Inflammatory macrophage treated with lipopolysaccharide for 4 hours (primary cell): ENCODE data around the gene TCFL5.

Experiments used
- DNase-seq: peaks from one replicate; pipeline ENCODE4 v3.0.0-alpha.2; 2020

TCFL5 gene

DNA sequence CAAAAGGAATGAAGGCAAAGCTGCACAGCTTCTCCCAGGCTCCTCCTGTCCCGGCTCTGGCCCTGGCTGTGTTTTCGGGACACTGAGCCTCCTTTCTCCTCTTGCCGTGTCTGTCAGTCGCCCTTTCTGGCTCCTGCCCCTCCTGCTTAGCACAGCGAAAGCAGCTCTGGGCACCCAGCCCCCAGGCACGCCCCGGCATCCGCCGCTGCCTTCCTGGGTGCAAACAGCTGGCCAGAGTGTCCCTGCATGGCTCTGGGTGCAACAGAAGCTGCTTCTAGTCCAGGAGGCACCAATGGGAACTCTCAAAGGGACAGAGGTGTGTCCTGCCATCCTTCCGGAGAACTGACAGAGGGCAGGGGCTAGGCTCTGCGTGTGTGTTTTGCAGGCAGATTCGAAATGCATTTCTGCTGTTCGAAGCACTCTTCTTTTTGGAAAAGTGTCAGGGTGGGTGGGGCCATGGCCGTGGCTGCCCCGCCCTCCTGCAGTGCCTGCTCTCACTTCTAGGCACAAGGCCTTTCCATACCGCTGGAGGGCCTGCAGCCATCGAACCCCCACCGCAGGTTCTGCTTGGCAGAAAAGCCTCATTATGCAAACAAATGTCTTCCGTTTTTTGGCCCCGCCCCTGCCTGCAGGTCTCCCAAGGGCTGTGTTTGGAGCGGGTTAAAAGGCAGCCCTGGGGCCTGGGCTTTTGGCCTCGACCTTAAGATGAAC lies 29.3 kb downstream of the TCFL5 start:
- peak; percentile 87 for DNase-seq

DNA sequence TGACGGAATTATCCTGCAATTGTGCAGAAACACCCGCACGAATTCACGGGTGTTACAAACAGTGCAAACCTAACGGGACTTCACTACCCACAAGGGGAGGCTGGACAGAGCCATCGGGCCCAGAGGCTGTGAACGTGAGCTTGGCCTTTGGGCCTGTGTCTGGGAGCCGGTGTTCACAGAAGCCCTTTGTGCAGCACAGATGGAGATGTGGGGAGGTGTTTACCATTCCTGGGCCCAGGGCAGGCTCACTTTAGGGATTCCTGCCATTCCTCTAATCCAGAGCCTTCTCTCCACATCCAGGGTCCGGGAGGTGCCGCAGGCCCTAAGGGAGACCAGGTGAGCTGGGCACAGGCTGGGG lies 29.8 kb downstream of the TCFL5 start:
- DNase-seq = no peak

DNA sequence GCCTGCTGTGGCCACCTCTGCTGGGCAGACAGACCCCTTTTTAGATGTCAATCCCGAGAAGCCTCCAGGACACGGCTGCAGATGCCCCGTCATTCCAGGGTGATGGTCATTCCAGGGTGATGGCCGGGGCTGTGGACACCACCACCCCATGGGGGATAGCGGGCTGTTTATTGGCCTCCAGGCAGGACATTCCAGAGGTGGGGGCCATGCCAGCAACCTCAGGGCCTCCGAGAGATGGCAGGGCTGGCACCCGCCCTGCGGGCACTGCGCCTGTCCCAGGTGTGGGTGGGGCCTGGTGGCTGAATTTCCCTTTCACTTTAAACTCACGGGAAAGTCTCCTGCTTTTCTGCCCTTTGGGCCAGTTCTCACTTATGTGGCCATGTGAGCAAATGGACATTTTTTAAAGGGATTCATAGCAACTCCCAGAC lies 30.2 kb downstream of the TCFL5 start:
- no peak for DNase-seq

DNA sequence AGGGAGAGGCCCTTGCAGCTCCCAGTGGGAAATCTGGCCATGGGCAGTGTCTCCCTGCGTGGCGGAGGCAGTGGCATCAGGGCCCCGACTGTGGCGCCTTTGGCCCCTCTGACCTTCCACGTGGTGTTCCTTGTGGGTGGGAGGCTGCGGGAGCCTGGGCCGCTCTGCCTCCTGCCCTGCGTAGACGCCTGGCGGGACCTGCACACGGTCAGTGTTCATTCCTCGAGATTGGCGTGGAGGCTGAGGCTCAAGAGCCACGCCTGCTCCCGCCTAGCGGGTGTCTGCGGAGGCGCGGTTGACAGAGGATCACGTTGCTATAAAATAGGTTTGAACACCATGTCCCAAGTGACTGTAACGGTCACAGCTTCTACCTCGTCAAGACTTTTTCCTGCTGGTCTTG lies 30.8 kb downstream of the TCFL5 start:
- no peak for DNase-seq

DNA sequence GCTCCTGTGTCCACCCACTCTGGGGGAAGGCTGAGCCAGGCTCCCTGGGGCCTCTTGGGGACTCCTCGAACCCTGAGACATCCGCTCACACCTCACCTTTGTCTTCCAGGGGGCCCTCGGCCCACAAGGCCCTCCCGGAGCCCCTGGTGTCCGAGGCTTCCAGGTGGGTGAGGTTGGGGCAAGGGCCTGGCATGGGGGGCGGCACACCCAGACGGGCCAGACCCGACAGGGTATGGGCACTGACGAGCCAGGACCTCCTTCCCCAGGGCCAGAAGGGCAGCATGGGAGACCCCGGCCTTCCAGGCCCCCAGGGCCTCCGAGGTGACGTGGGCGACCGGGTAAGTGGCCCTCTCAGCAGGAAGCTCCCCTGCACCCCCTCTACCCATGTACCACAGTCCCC lies 31.4 kb downstream of the TCFL5 start:
- no peak for DNase-seq

DNA sequence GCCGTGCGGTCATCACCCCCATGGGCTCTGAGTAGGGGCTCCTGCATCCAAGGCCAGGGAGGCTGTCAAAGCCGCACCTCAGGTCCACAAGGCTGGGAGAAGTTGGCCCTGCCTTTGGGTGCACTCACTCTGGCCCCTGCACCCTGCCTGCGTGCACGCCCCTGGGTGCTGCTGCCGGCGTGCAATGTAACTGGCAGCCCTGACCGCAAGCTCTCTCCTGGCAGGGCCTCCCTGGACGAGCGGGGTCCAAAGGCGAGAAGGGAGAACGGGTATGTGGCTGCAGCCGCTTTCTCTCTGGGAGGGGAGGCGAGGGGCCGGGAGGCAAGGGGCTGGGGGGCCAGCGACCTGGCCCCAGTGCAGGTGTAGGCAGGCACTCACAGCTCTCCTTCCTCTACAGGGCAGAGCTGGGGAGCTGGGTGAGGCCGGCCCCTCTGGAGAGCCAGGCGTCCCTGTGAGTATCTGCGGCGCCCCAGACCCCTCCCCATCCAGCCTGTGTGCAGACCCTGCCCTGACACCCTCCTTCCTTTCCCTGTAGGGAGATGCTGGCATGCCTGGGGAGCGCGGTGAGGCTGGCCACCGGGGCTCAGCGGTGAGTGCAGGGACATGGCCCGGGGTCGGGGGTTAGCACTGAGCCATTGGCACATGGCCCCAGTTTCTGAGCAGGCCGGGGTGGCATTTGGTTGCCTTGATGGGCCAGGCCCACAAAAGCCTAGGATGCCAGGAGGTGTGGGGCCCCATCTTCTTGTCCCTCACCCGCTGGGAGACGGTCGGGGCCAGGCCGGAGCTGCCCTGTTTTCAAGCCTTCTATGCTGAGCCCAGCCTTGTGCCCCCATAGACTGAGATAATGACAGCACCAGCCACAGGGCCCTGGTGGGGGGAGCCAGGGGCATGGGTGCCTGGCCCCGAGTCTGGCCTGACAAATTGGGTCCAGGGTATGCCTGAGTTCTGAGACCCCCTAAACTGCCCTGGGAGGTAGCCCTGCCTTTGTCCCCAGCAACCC lies 32.1 kb downstream of the TCFL5 start:
- no peak for DNase-seq

DNA sequence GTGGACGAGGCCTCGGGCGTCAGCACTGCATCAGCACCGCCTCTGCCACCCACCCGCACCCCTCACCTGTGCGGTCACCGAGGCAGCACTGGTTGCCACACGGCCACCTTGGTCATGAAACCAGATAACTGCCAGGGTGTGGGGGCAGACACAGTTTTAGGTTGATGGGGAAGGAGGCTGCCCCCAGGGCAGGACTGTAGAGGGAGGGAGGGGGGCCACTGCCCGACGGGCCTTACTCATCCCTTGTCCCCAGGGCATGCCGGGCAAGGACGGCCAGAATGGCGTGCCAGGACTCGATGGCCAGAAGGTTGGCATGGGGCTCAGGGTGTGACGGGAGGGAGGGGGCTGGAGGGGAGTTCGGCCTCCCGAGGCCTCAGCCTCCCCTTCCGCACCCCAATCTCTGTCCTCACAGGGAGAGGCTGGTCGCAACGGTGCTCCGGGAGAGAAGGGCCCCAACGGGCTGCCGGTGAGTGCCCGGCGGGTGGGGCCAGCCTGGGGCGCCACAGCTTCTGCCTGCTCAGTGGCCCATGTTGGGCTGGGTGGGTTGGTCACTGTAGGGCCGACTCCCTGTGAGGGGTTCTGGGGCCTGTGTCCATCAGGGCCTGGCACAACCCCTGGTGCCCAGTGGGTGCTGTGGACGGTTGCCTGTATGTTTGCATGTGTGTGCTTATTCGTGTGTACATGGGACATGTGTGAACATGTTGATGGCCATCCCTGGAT lies 33.0 kb downstream of the TCFL5 start:
- no peak for DNase-seq

DNA sequence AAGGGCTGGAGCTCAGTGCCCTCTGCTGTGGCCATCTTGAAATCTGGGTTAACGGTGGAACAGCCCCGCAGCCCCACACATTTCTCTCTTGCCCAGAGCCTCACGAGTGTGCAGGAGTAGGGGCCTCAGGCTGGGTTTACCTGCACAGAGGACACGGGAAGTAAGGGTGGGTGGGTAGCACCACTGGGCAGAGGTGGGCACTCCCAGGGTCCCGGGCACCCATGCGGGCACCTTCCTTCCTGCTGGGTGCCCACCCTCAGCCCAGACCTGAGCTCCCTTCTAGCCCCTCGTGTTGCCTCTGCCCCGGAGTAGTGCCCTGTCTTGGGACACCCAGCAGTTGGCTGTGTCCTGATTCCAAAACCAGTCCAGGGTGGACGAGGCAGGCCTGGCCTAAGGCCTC lies 33.6 kb downstream of the TCFL5 start:
- no peak for DNase-seq

DNA sequence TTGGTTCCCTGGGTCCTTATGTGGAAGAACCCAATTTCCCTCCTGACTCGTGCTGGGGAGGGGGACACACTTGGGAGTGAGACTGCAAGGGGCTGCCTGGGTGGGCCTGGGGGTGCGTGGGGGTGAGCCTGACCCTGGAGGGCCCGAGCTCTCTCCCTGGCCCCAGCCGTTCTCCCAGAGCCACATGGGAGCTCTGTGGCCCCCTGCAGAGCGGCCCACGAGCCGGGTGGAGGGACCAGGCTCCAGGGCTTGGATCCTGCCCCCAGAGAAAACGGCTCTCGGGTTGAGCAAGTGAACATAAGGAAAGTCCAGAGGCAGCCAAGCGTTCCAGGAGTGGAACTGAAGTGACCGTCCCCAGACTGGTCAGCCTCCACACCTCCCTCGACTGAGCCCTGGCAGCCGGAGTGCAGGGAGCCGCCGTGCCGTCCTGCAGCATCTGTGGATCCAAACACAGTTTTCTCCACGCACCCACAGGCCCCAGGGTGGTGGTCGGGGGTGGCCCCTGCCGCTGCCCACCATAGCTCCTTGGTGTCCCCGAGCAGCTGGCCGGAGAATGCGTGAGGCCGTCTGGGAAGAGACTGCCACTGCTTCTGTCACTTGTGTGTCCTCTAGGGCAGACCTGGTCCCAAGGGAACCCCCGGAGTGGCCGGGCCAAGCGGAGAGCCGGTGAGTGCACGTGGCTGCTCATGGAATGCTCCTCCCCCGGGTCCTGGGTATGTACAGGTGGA lies 34.1 kb downstream of the TCFL5 start:
- no peak for DNase-seq

DNA sequence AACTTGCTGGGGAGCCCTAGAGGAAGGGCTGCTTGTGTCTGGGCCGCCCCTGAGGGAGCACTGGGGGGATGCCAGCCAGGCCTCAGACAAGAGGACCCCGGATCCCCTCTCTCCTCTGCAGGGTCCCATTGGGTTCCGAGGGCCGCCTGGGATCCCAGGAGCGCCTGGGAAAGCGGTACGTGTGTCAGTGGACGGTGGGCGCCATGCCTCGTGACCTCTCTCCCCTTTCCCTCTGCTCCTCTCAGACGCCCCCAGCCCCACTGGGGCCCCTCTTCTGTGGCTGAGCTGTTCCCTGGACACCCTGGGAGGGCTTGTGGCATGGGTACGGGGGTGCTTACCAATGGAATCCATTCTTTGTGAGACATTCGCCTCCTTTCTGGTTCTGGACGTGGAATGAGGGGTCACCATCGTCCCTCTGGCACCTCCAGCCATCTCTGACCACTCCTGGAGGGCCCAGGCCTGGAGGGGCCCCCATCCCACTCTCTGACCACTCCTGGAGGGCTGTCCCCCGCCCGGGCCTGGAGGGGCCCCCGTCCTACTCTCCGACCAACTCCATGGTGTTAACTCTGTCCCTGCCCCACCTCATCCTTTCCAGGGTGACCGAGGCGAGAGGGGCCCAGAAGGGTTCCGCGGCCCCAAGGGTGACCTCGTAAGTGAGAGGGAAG lies 34.8 kb downstream of the TCFL5 start:
- no peak for DNase-seq

DNA sequence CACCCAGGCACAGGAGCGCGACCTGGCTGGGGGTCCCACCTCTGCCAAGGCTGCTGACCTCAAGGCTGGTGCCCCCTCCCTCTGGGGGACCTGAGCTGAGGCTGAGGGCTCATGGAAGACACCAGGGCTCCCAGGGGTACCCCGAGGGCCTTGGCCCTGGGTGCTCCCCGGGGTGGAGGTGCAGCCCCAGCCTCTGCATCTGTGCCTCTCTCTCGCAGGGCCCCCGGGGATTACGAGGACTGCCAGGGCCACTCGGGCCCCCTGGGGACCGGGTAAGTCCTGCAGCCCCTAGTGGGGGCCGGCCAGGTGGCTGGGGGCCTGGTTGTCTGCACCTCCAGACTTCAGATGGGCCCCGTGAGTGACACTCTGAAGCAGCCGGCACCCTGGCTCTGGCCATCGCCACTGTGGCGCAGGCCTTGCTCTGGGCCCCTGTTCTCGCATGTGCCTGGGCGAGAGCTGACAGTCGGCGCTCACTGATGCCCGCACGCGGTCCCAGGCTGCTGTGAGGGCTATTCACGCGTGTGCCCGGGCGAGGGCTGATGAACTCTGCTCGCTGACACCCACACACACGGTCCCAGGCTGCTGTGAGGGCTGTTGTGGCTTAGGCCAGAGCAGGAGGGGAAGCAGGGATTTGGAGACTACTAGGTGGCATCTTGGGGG lies 35.5 kb downstream of the TCFL5 start:
- DNase-seq = peak; percentile 29

DNA sequence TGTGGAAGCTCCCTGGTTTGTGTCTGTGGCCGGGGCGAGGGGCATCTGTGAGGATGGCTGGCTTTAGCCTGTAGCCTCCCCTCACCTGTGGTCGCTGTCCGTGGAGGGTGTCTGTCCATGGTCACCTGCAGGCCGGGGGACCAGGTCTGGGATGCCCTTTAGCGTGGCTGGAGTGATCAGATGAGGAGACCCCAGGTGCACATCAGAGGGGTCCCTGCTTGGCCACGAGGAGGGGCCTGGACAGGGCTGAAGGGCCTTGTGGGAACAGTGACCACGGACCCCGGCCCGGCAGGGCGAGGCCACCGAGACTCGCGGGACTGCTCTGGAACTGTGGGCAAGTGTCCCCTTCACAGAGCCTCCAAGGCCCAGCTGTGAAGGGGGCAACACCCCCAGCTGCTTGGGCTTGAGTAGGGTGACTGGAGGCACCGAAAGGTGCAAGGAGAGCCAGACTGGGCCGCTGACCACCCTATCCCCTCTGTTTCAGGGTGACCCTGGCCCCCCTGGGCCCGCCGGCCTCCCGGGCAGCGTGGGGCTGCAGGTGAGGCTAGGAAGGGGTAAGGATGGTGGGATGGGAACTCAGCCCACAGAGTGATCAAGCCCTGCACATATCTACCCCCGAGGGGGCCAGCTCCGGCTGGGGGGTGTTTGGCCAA lies 36.2 kb downstream of the TCFL5 start:
- no peak for DNase-seq

DNA sequence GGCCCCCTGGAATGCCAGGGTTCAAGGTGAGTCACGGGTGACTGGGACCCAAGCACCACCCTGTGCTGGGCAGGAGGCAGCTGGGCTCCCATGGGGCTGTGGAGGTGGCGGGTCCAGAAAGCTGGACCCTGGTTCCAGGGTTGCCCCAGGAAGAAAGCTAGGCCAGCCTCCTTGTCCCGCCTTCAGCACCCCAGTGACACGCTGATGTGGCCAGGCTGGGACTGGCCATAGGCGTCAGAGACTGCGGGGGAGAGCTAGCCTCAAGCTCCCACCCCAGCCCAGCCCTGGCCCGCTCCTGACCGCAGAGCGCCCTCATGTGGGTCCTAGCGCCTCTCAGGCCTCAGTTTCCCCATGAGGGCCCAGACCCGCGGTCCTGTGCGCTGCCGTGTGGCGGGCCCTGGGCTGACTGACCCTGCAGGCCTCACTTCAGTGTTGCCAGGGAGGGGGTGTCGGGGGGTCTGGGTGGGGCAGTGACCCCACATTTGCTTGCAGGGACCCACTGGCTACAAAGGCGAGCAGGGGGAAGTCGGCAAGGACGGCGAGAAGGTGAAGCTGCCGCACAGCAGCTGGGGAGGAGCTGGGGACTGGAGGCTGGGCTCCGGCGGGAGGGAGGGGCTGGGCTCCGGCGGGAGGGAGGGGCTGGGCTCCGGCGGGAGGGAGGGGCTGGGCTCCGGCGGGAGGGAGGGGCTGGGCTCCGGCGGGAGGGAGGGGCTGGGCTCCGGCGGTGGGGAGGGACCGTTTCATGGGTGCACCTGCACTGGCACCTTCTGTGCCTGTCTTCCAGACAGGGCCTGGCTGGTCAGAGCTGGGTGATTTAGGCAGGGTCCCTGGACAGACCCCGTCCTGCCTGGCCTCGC lies 36.9 kb downstream of the TCFL5 start:
- DNase-seq = peak; percentile 34

DNA sequence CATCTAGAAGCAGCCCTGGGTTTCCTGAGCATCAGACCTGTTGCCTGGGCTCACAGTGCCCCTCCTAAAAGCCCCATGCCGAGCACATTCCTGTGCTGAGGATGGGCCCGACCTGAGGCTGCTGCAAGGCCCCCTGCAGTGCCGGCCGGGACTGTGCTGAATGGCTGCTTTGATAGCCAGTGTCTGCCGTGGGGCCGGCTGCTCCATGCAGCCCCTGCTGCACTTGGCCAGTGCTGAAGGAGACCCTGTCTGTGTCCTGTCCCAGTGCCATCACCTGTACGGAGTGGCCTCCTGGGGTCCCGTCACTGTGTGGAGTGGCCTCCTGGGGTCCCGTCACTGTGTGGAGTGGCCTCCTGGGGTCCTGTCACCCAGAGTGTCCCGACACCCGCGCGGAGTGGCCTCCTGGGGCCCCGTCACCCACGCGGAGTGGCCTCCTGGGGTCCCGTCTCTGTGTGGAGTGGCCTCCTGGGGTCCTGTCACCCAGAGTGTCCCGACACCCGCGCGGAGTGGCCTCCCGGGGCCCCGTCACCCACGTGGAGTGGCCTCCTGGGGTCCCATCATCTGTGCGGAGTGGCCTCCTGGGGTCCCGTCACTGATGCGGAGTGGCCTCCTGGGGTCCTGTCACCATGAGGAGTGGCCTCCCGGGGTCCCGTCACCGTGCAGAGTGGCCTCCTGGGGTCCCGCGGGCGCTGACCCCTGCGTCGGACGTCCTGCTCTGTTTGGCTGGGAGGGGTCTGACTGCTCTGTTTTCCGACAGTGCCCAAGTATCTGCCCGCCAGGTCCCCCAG lies 37.7 kb downstream of the TCFL5 start:
- DNase-seq = no peak

DNA sequence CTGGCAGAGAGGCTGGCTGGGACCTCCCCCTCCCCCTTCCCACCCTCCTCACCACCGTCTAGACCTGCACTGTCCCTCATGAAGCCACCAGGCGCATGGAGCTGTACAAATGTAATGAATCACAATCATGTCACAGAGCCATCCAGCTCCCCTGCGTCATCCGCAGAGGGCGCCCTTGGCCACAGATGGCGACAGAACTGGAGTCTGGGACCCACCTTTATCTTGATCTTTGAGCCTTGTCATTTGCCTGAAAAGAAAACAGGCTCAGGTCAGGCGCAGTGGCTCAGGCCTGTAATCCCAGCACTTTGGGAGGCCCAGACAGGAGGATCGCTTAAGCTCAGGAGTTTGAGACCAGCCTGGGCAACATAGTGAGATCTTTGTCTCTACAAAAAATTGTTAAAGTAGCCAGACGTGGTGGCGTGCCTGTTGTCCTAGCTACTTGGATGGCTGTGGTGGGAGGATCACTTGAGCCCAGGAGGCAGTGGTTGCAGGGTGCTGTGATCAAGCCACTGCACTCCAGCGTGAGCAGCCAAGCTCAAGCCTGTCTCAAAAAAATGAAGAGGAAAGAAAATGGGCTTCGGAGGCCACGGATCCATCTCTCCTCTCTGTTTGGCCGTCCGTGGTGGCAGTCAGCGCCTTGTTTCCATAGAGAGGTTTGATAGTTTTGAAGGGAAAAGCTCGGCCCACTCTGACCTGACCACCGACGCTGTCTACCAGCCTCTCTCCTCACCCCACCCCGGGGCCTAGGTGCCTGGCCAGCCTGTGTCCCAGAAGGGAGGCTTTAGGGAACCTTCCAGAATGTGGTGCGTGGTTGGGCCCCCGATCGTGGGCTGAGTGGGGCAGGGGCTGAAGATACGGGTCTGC lies 38.6 kb downstream of the TCFL5 start:
- peak; percentile 66 for DNase-seq

DNA sequence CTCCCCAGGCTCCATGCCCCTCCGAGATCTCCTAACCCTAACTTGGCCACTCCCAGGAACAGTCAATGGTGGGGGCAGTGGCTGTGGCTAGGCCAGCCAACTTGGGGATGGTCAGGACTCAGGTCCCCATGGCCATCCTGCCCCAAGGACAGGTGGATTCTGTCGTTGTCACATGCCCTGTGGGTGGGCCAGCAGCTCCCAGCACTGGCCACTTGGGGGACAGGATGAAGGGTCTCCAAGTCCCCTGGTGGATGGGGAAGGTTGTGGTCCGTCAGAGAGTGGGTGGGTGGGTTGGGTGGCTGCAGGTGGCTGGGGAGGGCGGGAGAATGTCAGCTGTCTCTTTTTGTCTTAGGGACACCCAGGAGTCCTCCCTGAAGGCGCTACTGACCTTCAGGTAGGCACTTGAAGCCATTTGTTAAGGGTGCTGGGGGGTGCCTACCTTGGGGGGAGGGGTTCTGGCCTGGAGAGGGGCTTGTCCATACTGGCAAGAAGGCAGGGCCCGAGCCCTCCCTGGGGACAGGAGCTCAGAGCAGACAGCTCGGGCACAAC lies 39.3 kb downstream of the TCFL5 start:
- DNase-seq = no peak

DNA sequence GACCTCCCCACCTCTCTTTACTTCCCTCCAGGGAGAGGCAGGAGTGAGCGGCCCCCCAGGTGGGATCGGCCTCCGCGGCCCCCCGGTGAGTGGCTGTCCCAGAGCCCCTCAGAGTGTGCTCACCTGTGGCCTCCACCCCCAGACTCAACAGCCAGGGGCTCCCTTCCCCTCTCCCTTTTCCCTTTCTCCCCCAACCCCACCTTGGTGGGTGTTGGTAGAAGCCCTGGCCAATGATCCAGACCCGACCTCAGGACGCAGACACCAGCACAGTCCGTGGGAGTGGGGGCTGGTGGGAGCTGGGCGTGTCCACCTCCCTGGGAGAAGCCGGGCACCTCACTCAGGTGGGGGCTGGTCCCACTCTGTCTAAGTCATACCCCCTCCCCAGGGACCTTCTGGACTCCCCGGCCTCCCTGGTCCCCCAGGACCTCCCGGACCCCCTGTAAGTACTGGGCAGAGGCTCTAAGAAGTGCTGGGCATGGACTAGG lies 39.9 kb downstream of the TCFL5 start:
- DNase-seq = no peak
